H1 (cell line): ENCODE data around the gene CDC5L. TPM values are rescaled to one million over a fixed set of nuclear protein-coding genes. Genes with fewer than 3 reads are reported as not detected.

Source experiments
- CTCF ChIA-PET: fragments of 300-600 bp; sonication (Branson Sonifier 250); formaldehyde crosslinking; loops from one replicate; lab custom pipeline; 2021; ENCODE audit not compliant: partially characterized antibody; lab: Charles Lee
- POLR2A ChIA-PET: fragments of 300-600 bp; sonication (Branson Sonifier 250); formaldehyde crosslinking; loops from one replicate; lab custom pipeline; 2021; ENCODE audit warnings: inconsistent platforms; ENCODE audit not compliant: partially characterized antibody; lab: Charles Lee
- DNase-seq, 2 experiments: peaks; one replicate each; pipeline versions ENCODE4 v3.0.0 to v3.0.0-alpha.2; 2010 to 2022; ENCODE audit warnings: low spot score in 2 of 2, low read depth in 1 of 2, mixed read lengths in 1 of 2
- FAIRE-seq: peaks from 2 replicates; lab custom pipeline; 2011; peaks lifted over from hg19 to GRCh38; lab: Jason Lieb, UNC
- H2AFZ ChIP-seq: 2 replicates; pipeline ENCODE4 v1.8.1; 2012; ENCODE audit warnings: low read length, inconsistent platforms
- H2AK5ac ChIP-seq: 2 replicates; pipeline ENCODE4 v1.6.1; 2013; ENCODE audit warnings: low read depth, low read length
- H2BK120ac ChIP-seq: replicated peaks from 2 replicates; pipeline ENCODE3; 2013; ENCODE audit warnings: low read depth, low read length, inconsistent platforms
- H2BK12ac ChIP-seq: 2 replicates; pipeline ENCODE4 v1.6.1; 2013; ENCODE audit warnings: low read depth, low read length
- H2BK15ac ChIP-seq: 2 replicates; pipeline ENCODE4 v1.6.1; 2013; ENCODE audit warnings: low read length
- H2BK20ac ChIP-seq: 2 replicates; pipeline ENCODE4 v1.6.1; 2013; ENCODE audit warnings: low read length
- H2BK5ac ChIP-seq: 2 replicates; pipeline ENCODE4 v1.6.1; 2013; ENCODE audit warnings: low read depth, low read length
- H3K14ac ChIP-seq: 2 replicates; pipeline ENCODE4 v1.6.1; 2013; ENCODE audit warnings: inconsistent platforms; ENCODE audit not compliant: insufficient read length
- H3K18ac ChIP-seq: 2 replicates; pipeline ENCODE4 v1.6.1; 2013; ENCODE audit warnings: low read length; ENCODE audit errors: extremely low read depth
- H3K23ac ChIP-seq: 2 replicates; pipeline ENCODE4 v1.6.1; 2013; ENCODE audit warnings: inconsistent platforms; ENCODE audit not compliant: insufficient read length
- H3K23me2 ChIP-seq: 2 replicates; pipeline ENCODE4 v1.6.1; 2013; ENCODE audit warnings: low read depth, low read length
- H3K27ac ChIP-seq: 2 replicates; pipeline ENCODE4 v1.6.1; 2011; ENCODE audit warnings: low read depth, low read length, inconsistent platforms
- H3K27me3 ChIP-seq, 4 experiments: replicated peaks in 1 of 4; 1 replicate in 1 of 4; 2 replicates in 3 of 4; pipeline versions ENCODE4 v1.6.1 to v1.8.1; 2011 to 2013; ENCODE audit warnings: low read length in 3 of 4, mild to moderate bottlenecking in 3 of 4, inconsistent platforms in 2 of 4, mixed read lengths in 2 of 4, moderate library complexity in 1 of 4; ENCODE audit not compliant: control insufficient read depth in 3 of 4, insufficient read depth in 3 of 4; ENCODE audit errors: extremely low read depth in 1 of 4
- H3K36me3 ChIP-seq, 4 experiments: 2 replicates each; pipeline versions ENCODE4 v1.6.1 to v1.8.1; 2011 to 2013; ENCODE audit warnings: mild to moderate bottlenecking in 4 of 4, low read length in 3 of 4, moderate library complexity in 2 of 4, control low read depth in 1 of 4, inconsistent platforms in 1 of 4; ENCODE audit not compliant: insufficient read depth in 4 of 4, control insufficient read depth in 2 of 4
- H3K4ac ChIP-seq: replicated peaks from 2 replicates; pipeline ENCODE3; 2013; ENCODE audit warnings: low read length, low read depth, mixed read lengths, inconsistent platforms; ENCODE audit not compliant: insufficient read length
- H3K4me1 ChIP-seq, 4 experiments: replicated peaks in 1 of 4; 1 replicate in 1 of 4; 2 replicates in 3 of 4; pipeline versions ENCODE4 v1.6.1 to v1.8.1; 2011 to 2013; ENCODE audit warnings: low read length in 3 of 4, inconsistent platforms in 2 of 4, mixed read lengths in 1 of 4; ENCODE audit not compliant: insufficient read depth in 4 of 4, control insufficient read depth in 3 of 4
- H3K4me2 ChIP-seq, 2 experiments: 2 replicates each; pipeline versions ENCODE4 v1.6.1 to v1.8.1; 2011 to 2013; ENCODE audit warnings: low read depth in 2 of 2, low read length in 2 of 2, control low read depth in 1 of 2, inconsistent platforms in 1 of 2, mild to moderate bottlenecking in 1 of 2; ENCODE audit not compliant: insufficient read depth in 1 of 2
- H3K4me3 ChIP-seq, 4 experiments: fragments of 200-600, 300-600 bp in 1 of 4; sonication (generic), shearing (Covaris generic), sonication (Bioruptor Twin) in 1 of 4; 2 replicates each; pipeline versions ENCODE4 v1.5.1 to v1.8.1; 2011 to 2016; ENCODE audit warnings: low read length in 4 of 4, low read depth in 3 of 4, control low read depth in 2 of 4, inconsistent platforms in 2 of 4, mild to moderate bottlenecking in 2 of 4, mixed read lengths in 1 of 4, moderate library complexity in 1 of 4; ENCODE audit not compliant: insufficient read depth in 2 of 4; ENCODE audit errors: extremely low read depth in 1 of 4
- H3K56ac ChIP-seq: replicated peaks from 2 replicates; pipeline ENCODE3; 2013; ENCODE audit warnings: low read depth, mild to moderate bottlenecking, mixed read lengths, low read length, inconsistent platforms; ENCODE audit not compliant: insufficient read length
- H3K79me1 ChIP-seq: 2 replicates; pipeline ENCODE4 v1.6.1; 2013; ENCODE audit warnings: low read depth, low read length, control low read depth
- H3K79me2 ChIP-seq, 2 experiments: 2 replicates each; pipeline versions ENCODE4 v1.6.1 to v1.8.1; 2012 to 2013; ENCODE audit warnings: low read length in 2 of 2, mild to moderate bottlenecking in 2 of 2, inconsistent platforms in 1 of 2; ENCODE audit not compliant: insufficient read depth in 2 of 2, control insufficient read depth in 1 of 2
- H3K9ac ChIP-seq, 4 experiments: replicated peaks in 1 of 4; 1 replicate in 1 of 4; 2 replicates in 3 of 4; pipeline versions ENCODE4 v1.6.1 to v1.8.1; 2011 to 2013; ENCODE audit warnings: low read depth in 3 of 4, low read length in 3 of 4, control low read depth in 2 of 4, mild to moderate bottlenecking in 2 of 4, moderate library complexity in 2 of 4, inconsistent platforms in 1 of 4; ENCODE audit errors: extremely low read depth in 1 of 4
- H3K9me3 ChIP-seq, 2 experiments: 2 replicates each; pipeline versions ENCODE4 v1.6.1 to v1.8.1; 2012 to 2013; ENCODE audit warnings: mild to moderate bottlenecking in 2 of 2, moderate library complexity in 2 of 2, control low read depth in 1 of 2, inconsistent platforms in 1 of 2, low read depth in 1 of 2, low read length in 1 of 2, mixed read lengths in 1 of 2; ENCODE audit not compliant: insufficient read depth in 2 of 2
- H4K20me1 ChIP-seq, 2 experiments: replicated peaks in 1 of 2; 2 replicates each; pipeline versions ENCODE3 to v1.8.1; 2011 to 2013; ENCODE audit warnings: inconsistent platforms in 2 of 2, low read length in 2 of 2, mild to moderate bottlenecking in 1 of 2; ENCODE audit not compliant: insufficient read depth in 2 of 2, control insufficient read depth in 1 of 2
- H4K5ac ChIP-seq: 2 replicates; pipeline ENCODE4 v1.6.1; 2013; ENCODE audit warnings: low read length, low read depth, mixed read lengths, inconsistent platforms; ENCODE audit not compliant: insufficient read length
- H4K8ac ChIP-seq: 2 replicates; pipeline ENCODE4 v1.8.0; 2013; ENCODE audit warnings: mild to moderate bottlenecking, moderate library complexity, low read length, inconsistent platforms; ENCODE audit not compliant: insufficient read depth; ENCODE audit errors: extremely low read depth
- H4K91ac ChIP-seq: replicated peaks from 2 replicates; pipeline ENCODE3; 2013; ENCODE audit warnings: low read length, mixed read lengths, inconsistent platforms; ENCODE audit not compliant: insufficient read length
- BACH1 ChIP-seq: IDR thresholded peaks from 2 replicates; pipeline ENCODE4 v1.6.1; 2012; ENCODE audit warnings: low read length, improper control_type of control experiment
- CTBP2 ChIP-seq: IDR thresholded peaks from 2 replicates; pipeline ENCODE4 v1.7.0; 2011; ENCODE audit warnings: borderline replicate concordance, mild to moderate bottlenecking, moderate library complexity, mixed read lengths, low read length; ENCODE audit not compliant: insufficient read depth, insufficient read length
- JUN ChIP-seq: IDR thresholded peaks from 2 replicates; pipeline ENCODE4 v1.6.1; 2011; ENCODE audit warnings: low read depth, mild to moderate bottlenecking, improper control_type of control experiment, low read length
- MAX ChIP-seq: IDR thresholded peaks from 2 replicates; pipeline ENCODE4 v1.6.1; 2012; ENCODE audit warnings: inconsistent platforms
- PHF8 ChIP-seq: fragments of 200-600 bp; sonication (generic); conservative IDR thresholded peaks from 2 replicates; pipeline ENCODE4 v1.7.1; 2012; ENCODE audit warnings: low read depth, mild to moderate bottlenecking, inconsistent platforms, low read length, moderate library complexity
- POLR2A ChIP-seq, 2 experiments: IDR thresholded peaks; 1 replicate in 1 of 2; 2 replicates in 1 of 2; pipeline ENCODE4 v1.6.1; 2011; ENCODE audit warnings: low read depth in 2 of 2, low read length in 2 of 2, mild to moderate bottlenecking in 2 of 2; ENCODE audit errors: control extremely low read depth in 1 of 2
- RNF2 ChIP-seq: fragments of 200-900, 300-1000 bp; sonication (generic); IDR thresholded peaks from 2 replicates; pipeline ENCODE4 v1.7.1; 2016; ENCODE audit warnings: borderline replicate concordance, low read depth, mild to moderate bottlenecking, antibody characterized with exemption, low read length; ENCODE audit not compliant: poor library complexity, severe bottlenecking; ENCODE audit errors: missing control alignments
- SIX5 ChIP-seq: IDR thresholded peaks from 2 replicates; pipeline ENCODE4 v1.6.1; 2011; ENCODE audit warnings: mild to moderate bottlenecking, low read depth, low read length
- SP2 ChIP-seq: IDR thresholded peaks from 2 replicates; pipeline ENCODE4 v1.6.1; 2012; ENCODE audit warnings: mild to moderate bottlenecking, low read length, inconsistent platforms
- YY1 ChIP-seq: IDR thresholded peaks from 2 replicates; pipeline ENCODE4 v1.6.1; 2011; ENCODE audit warnings: low read depth, mild to moderate bottlenecking, low read length
- ZNF274 ChIP-seq: IDR thresholded peaks from 2 replicates; pipeline ENCODE4 v1.7.0; 2012; ENCODE audit warnings: low read length, borderline replicate concordance; ENCODE audit errors: extremely low read depth
- WGBS, 2 experiments: shearing (Covaris generic) in 1 of 2; methylation state at CpG; one replicate each; pipeline versions ENCODE4 v1.1.6 to v1.1.7; 2013 to 2015; ENCODE audit warnings: low lambda C conversion rate in 2 of 2, mixed read lengths in 2 of 2, inconsistent platforms in 1 of 2, low coverage in 1 of 2, missing lambda C conversion rate in 1 of 2; ENCODE audit not compliant: insufficient replicate concordance in 2 of 2, insufficient coverage in 1 of 2, insufficient read length in 1 of 2; ENCODE audit errors: extremely low coverage in 1 of 2, missing lambda C conversion rate in 1 of 2; 5-methylcytosine and 5-hydroxymethylcytosine counted together
- polyA plus RNA-seq, 7 experiments: library from polyadenylated mRNA; depleted of rRNA in 3 of 7; stranded (reverse) in 5 of 7; unstranded in 2 of 7; fragments of >200 nt in 5 of 7; fragments of 200-250 nt in 2 of 7; gene quantifications; 1 replicate in 5 of 7; 2 replicates in 1 of 7; 4 replicates in 1 of 7; pipeline versions ENCODE4 v1.2.1 to v1.2.3, GENCODE V29; 2011 to 2013; ENCODE audit warnings: missing spikeins in 2 of 7, mixed read lengths in 2 of 7
- total RNA-seq: library from RNA; stranded (reverse); fragmentation: NEBNext Ultra II Directional; extraction: Animal tissue kit (Norgen Biotek cat#: 25700); gene quantifications from 2 replicates; pipeline ENCODE4 v1.2.1, GENCODE V29; 2021

CDC5L gene
- total and polyA plus RNA-seq, 2 of the 8 experiments (the other 6 are each of a cell fraction or from before 2014, with no cell fraction given) = 8.4 to 32.8 TPM

GRCh38 chr6:44432227-44432626 lies 44.7 kb downstream of the CDC5L start:
- H3K23ac ChIP-seq = no peak overlapping the region
- H2BK120ac ChIP-seq = no peak overlapping the region
- H2BK5ac ChIP-seq = no peak overlapping the region
- no peak overlapping the region for H3K18ac ChIP-seq
- no peak overlapping the region for H3K4me3 ChIP-seq
- H3K36me3 ChIP-seq = peaks cover 0 to 32% (median 9%) of the 10 kb centered on the region in 4 experiments; a peak in 4 of 8 replicates
- H4K5ac ChIP-seq = no peak overlapping the region
- H3K79me1 ChIP-seq = no peaks in the 10 kb centered on the region
- 0 out of 4 replicates have a peak, but pooled peaks cover 0 to 6% of the 10 kb centered on the region in 2 experiments for H3K79me2 ChIP-seq
- 92% methylated on average over 2 of the region's 2 CpGs; no CpG with 5 or more reads in 1 of the 2 experiments for WGBS, 2 experiments
- no peaks in the 10 kb centered on the region for H3K23me2 ChIP-seq
- no peak overlapping the region for H3K56ac ChIP-seq
- no peak overlapping the region for H2BK20ac ChIP-seq
- H3K27ac ChIP-seq = no peak overlapping the region
- H2AFZ ChIP-seq = no peak overlapping the region
- FAIRE-seq (no peak), DNase-seq (no peak)
- ChIA-PET CTCF (interaction anchor here (0.7 to 3.9 kb wide), 7 partner anchors 8 to 224 kb away, joined by 3 to 15 read pairs (median 8); no protein-coding TSS in a partner anchor), POLR2A (no interaction called here)
- no peak for TF ChIP-seq PHF8
- no peak for TF ChIP-seq SP2
- no peak for TF ChIP-seq SIX5
- TF ChIP-seq ZNF274 = no peak
- no peak for TF ChIP-seq JUN
- no peak for TF ChIP-seq YY1
- TF ChIP-seq CTBP2 = no peak
- TF ChIP-seq POLR2A (IDR thresholded peaks at IDR 0.05; ENCODE audit: control extremely low read depth in 1 of 2, low read depth in 2 of 2, low read length in 2 of 2) = no peak
- no peak for TF ChIP-seq MAX
- no peak for TF ChIP-seq BACH1
- no peak for TF ChIP-seq RNF2
- no peak overlapping the region for H3K4ac ChIP-seq
- H3K4me2 ChIP-seq = no peak overlapping the region
- H3K4me1 ChIP-seq = no peaks in the 10 kb centered on the region
- H4K20me1 ChIP-seq = no peaks in the 10 kb centered on the region
- no peak overlapping the region for H2BK15ac ChIP-seq
- no peak overlapping the region for H4K91ac ChIP-seq
- H4K8ac ChIP-seq = no peak overlapping the region
- H3K9ac ChIP-seq = no peak overlapping the region
- no peak overlapping the region for H2AK5ac ChIP-seq
- H3K9me3 ChIP-seq = no peaks in the 10 kb centered on the region
- no peaks in the 10 kb centered on the region for H3K27me3 ChIP-seq
- H2BK12ac ChIP-seq = no peak overlapping the region
- no peak overlapping the region for H3K14ac ChIP-seq
